HG03097 (cell line): ENCODE data around the gene POLN.
"Not testable (repeated sequence)": the region's sequence is repeated elsewhere in the genome, so short reads cannot be mapped to it uniquely, and the experiment has no call there.

Experiments used
- ATAC-seq: cut with Tn5 transposase; IDR thresholded peaks from one replicate; pipeline ENCODE4 v1.9.1; 2021; ENCODE audit not compliant: unreplicated experiment, low FRiP score

The POLN gene

GRCh38 chr4:2045518-2045951, 196.4 kb downstream of the POLN start:
- ATAC-seq = no peak

- no peak for ATAC-seq
Measured at GRCh38 chr4:2044542-2045517, 197.1 kb downstream of the POLN start.

GRCh38 chr4:2044119-2044485, 197.8 kb downstream of the POLN start:
- no peak for ATAC-seq

GRCh38 chr4:2043396-2044118, 198.4 kb downstream of the POLN start:
- no peak for ATAC-seq

DNA sequence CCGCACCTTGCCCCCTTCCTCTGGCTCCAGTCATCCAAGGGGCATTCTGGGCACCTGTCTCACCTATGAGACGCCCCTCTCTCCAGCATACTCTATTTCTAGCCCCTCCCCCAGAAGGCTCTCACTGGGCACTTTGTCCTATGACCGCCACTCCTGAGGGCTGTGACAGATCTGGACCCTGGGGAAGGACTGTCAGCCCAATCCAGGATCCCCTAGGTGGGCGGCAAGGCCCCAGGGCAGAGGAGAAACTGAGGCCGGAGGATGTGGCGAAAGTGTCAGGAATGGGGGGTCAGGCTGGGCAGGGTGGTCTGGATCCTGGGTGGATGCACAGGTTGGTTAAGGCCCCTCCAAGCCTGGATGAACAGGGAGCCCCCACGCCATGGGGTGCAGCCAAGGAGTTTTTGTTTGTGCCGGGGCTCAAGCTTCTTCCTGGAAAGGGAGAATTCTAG, 198.9 kb downstream of the POLN start:
- no peak for ATAC-seq

- ATAC-seq = no peak
Measured at GRCh38 chr4:2042204-2042946, 199.5 kb downstream of the POLN start.

- ATAC-seq = no peak
Measured at GRCh38 chr4:2041239-2042130, 200.4 kb downstream of the POLN start.

DNA sequence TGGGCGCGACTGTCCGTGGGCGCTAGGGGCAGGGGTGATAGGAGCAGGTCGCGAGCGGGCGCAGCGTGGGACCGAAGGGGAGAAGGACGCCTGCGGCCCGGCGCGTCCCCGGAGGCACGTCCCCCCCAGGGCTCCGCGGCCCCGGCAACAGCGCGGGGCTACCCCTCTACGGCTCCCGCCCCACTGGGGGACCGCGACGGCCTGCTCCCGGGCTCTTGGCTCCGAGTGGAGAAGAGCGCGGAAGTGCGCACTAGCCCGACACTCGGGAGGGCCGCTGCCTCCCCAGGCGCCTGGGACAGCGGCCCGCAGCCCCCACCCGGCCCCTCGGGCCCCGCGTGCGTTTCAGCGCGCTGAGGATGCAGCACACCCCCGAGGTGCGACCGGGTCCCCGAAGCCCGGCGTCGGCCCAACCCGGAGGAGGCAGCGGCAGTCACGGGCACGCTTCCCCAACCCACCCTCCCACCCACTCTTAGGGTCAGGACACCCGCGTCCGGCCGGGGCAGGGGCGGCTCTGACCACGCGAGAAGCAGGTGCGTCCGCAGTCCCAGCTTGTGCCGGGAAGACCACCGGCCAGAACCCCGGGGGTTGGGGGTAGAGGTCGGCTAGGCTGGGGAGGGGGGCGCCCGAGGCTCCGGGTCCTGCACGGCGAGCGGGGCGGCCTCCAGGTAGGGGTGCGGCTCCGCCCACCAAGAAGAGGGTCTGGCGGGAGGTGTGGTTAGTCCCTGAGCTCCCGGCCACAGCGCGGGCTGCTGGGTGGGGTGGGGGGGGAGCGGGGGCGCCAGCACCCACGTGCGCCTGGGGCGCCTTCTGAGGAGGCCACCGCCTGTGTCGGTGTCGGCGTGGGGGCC, 201.3 kb downstream of the POLN start:
- ATAC-seq = no peak

GRCh38 chr4:2036866-2037265, 205.1 kb downstream of the POLN start:
- ATAC-seq = no peak

GRCh38 chr4:2036327-2036726, 205.6 kb downstream of the POLN start:
- ATAC-seq = no peak

DNA sequence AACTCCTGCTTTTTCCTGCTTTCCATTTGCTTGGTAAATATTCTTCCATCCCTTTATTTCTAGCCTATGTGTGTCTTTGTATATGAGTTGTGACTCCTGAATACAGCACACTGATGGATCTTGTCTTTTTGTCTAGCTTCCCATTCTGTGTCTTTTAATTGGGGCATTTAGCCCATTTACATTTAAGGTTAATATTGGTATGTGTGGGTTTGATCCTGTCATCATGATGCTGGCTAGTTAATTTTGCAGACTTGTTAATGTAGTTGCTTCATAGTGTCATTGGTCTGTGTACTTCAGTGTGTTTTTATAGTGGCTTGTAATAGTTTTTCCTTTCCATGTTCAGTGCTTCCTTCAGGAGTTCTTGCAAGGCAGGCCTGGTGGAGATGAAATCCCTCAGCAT, 210.8 kb downstream of the POLN start:
- ATAC-seq = not testable (repeated sequence)

- not testable (repeated sequence) for ATAC-seq
Measured at GRCh38 chr4:2027120-2027519, 214.8 kb downstream of the POLN start.

- ATAC-seq = no peak
Measured at GRCh38 chr4:2025817-2026216, 216.1 kb downstream of the POLN start.

DNA sequence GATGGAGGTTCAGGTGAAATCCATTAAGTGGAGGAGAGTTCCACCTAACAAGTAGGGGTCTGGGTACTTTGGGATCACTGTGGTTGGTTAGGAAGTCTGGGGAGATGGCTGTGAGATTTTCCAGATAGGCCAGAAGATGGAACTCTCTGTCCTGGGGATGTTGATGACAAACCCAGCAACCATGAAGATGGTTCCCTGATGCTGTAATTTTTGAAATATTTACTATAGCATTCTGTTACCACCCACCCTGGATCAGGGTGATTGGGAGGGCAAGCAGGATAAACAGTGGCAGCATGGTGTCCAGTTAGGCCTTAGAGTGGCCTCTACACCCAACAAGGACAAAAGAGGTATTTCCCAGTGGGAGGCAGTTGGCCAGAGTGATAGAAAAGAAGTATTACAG, 217.2 kb downstream of the POLN start:
- no peak for ATAC-seq
